LNCaP clone FGC (cell line): ENCODE results near the gene POLR1D.
A peak's percentile ranks its signal among the peaks of the same experiment; 100 is the strongest.

Experiments
- DNase-seq: peaks from one replicate; pipeline ENCODE4 v3.0.0-alpha.2; 2011; ENCODE audit warnings: low read depth
- H3K4me3 ChIP-seq: 2 replicates; pipeline ENCODE4 v1.5.1; 2011; ENCODE audit warnings: mild to moderate bottlenecking, low read depth, low read length, control low read depth
- CTCF ChIP-seq: IDR thresholded peaks from 2 replicates; pipeline ENCODE4 v1.5.1; 2012; ENCODE audit warnings: mild to moderate bottlenecking; ENCODE audit not compliant: control insufficient read depth, insufficient read depth; ENCODE audit errors: extremely low read depth

Gene POLR1D

GRCh38 chr13:27621366-27622101 lies at the start of gene POLR1D:
TSS of gene POLR1D (plus strand) at chr13:27621892. CDS start at chr13:27621984, 92 bp downstream.
- TF ChIP-seq CTCF = no peak
- DNase-seq = no peak
- H3K4me3 ChIP-seq = peak within 1 kb of the TSS; percentile 85

- H3K4me3 ChIP-seq = no peak overlapping the region
- no peak for DNase-seq
- TF ChIP-seq CTCF = no peak
Measured at GRCh38 chr13:27572234-27572901, 49.3 kb upstream of the POLR1D start.

- no peak for TF ChIP-seq CTCF
- no peak overlapping the region for H3K4me3 ChIP-seq
- DNase-seq = no peak
Measured at GRCh38 chr13:27573265-27573664, 48.4 kb upstream of the POLR1D start.

GRCh38 chr13:27574661-27575060 lies 47.0 kb upstream of the POLR1D start:
- no peak for TF ChIP-seq CTCF
- no peak overlapping the region for H3K4me3 ChIP-seq
- DNase-seq = no peak

GRCh38 chr13:27578121-27579030 lies 43.3 kb upstream of the POLR1D start:
- no peak overlapping the region for H3K4me3 ChIP-seq
- TF ChIP-seq CTCF = no peak
- DNase-seq = peak; percentile 73

GRCh38 chr13:27583645-27584044 lies 38.0 kb upstream of the POLR1D start:
- TF ChIP-seq CTCF = no peak
- DNase-seq = no peak
- H3K4me3 ChIP-seq = no peak overlapping the region
